Suppressor macrophage (primary cell): ENCODE measurements around the gene CAMK1.

Experiments used
- DNase-seq, 4 experiments: peaks; one replicate each; pipeline ENCODE4 v3.0.0-alpha.2; 2020 to 2022

Gene CAMK1

DNA sequence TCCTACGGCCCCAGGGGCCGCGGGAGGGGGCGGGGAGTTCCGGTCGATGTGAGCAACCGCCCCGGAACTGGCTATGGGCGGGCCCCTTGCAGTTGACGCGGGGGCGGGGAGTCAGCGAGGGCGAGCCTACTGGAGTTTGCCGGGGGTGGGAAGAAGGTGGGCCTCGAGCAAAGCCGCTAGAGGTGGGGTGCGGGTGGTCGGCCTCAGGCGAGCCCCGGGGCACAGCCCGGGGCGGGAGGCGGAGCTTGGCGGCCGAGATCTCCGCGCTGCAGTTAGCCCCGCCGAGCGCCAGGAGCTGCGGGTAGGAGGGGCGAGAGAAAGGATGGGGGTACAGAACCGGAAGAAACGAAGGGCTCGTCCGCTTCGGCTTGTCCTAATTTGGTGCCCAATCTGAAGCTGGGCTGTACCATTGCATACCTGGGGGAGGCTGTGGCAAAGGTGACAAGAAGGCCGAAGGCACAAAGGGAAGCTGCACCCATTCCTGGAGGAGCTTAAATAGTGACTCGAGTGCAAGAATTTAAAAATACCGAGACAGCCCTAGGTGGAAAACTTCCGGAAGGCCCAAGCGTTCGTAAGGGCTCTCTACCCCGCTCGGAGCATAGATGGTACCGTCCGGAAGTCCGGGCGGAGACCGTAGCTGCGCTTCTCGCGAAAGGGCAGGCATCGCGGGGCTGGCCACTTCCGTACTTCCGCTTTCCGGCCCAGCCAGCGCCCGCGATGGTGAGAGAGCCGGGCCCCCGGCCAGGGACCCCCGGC, 22.8 kb upstream of the CAMK1 start, which contains the start of the genes ARPC4 and TADA3:
TSS of gene ARPC4 (plus strand) at position 678 of the 756 bp plus-strand sequence. CDS start at position 718, 40 bp downstream.
TSS of gene TADA3 (minus strand) at position 69 of the 756 bp plus-strand sequence. CDS start 1,007 bp downstream, outside the sequence.
- DNase-seq = peak; percentile 95 to 97 (median 97)

- no peak for DNase-seq
Measured at GRCh38 chr3:9791790-9792404, 22.1 kb upstream of the CAMK1 start.

- no peak for DNase-seq
Measured at GRCh38 chr3:9791127-9791526, 21.4 kb upstream of the CAMK1 start.

- DNase-seq = no peak
Measured at GRCh38 chr3:9787714-9788113, 18.0 kb upstream of the CAMK1 start.

DNA sequence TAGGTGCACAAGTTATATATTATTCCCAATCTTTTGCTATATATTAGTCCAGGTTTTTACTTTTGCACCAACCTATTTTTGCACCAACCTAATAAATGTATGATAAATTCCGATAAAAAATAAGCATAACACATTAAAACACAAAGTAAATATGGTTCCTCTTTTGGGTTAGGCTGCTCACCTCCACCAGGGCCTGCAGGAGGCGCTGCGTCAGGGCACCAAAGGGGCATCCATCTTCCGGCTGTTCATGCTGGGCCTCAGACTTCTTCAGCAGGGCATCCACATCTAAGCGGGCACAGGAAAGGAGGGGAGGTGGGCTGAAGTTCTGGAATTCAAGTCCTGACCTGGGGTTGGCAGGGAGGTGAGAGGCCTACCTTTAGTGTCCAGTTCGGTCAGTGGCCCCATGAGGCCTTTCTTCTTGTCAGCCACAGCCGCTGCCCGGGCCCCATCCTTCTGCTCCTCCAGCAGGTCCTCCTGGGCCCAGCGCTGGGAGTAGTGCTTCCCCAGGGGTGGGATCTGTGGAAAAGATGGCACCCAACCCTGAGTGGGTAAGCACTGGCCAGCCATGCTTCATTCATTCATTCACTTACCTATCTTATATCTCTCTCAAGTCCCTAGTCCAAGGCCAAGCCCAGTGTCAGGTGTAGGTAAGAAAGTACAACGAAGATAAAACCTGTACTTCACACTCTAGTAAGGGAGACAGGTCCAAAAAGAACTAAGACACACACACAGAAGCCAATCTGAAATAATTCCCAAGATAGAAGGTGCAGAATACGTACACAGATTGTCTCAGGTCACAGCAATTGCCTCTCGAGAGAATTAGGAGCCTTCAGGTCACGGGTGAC, 17.3 kb upstream of the CAMK1 start:
- peak in 3 of 4 experiments; percentile 11 to 54 (median 39) for DNase-seq

DNA sequence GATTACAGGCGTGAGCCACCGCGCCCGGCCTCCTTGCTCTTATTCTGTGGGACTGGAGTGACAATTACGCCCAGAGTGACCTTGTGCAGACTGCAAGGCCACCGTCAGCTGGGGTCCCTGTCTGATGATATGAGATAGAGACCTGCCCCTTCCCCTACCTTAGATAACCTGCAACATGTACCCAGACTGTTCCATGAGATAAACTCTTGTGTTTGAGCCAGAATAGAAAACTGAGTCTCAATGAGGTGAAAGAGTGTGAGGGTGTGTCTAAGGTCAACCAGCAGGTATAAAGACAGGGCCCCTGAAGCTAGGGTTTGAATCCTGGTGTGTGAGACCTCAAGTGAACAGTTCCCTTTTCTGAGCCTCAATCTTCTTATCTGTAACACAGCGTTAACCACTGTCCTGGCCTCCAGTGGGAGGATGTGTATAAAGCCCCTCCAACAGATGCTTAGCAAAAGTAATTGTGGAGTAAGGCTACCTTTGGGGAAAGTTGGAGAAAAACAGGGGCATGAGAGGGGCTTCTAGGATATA, 16.5 kb upstream of the CAMK1 start:
- DNase-seq = no peak

- no peak for DNase-seq
Measured at GRCh38 chr3:9785602-9786001, 15.9 kb upstream of the CAMK1 start.

- no peak for DNase-seq
Measured at GRCh38 chr3:9784965-9785364, 15.2 kb upstream of the CAMK1 start.

- DNase-seq = no peak
Measured at GRCh38 chr3:9783954-9784353, 14.2 kb upstream of the CAMK1 start.

- peak in 2 of 4 experiments; percentile 26 to 35 for DNase-seq
Measured at GRCh38 chr3:9782770-9783169, 13.0 kb upstream of the CAMK1 start.

DNA sequence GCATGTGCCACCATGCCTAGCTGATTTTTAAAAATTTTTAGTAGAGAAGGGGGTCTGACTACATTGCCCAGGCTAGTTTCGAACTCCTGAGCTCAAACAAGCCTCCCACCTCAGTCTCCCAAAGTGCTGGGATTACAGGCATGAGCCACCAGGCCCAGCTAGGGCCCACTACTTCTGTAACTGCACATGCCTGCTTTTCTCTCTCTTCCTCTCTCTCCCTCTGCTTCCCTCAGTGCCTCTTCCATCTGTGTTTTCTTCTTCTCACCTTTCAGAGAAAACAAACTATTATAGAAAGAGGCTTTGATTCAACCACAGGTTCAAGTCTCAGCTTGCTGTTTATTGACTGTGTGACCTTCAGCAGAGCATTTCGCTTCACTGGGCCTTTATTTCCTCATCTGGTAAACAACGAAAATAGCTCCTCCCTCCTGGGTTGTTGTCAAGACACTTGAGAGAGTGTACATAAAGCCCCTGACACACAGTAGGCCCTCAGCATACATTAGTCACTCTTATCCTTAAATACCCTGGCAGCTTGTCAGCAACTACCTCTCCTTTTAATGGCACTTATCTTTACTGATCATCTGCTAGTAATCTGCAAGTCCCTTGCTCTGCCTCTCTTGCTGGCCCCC, 12.3 kb upstream of the CAMK1 start:
- peak in 3 of 4 experiments; percentile 35 to 44 (median 39) for DNase-seq

- DNase-seq = peak; percentile 9 to 60 (median 50)
Measured at GRCh38 chr3:9781551-9781950, 11.8 kb upstream of the CAMK1 start.

- DNase-seq = no peak
Measured at GRCh38 chr3:9780910-9781309, 11.2 kb upstream of the CAMK1 start.

DNA sequence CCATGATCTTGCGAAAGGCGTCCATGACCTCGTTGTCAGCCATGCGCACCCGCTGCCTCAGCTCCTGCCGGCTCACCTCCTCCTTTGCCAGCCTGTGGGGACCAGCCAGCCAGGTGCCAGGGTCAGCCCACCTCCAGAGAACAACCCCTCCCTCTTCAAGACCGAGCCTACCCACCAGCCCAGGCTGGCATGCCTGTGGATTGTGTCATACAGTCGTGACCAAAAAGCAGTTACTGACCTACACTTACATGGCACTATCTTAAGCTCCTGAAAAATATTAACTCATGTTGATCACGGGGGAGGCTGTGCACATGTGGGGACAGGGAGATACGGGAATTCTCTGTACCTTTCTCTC, 10.7 kb upstream of the CAMK1 start:
- DNase-seq = peak in 3 of 4 experiments; percentile 22 to 55 (median 45)

- peak; percentile 72 to 85 (median 84) for DNase-seq
Measured at GRCh38 chr3:9779721-9780457, 10.1 kb upstream of the CAMK1 start.

DNA sequence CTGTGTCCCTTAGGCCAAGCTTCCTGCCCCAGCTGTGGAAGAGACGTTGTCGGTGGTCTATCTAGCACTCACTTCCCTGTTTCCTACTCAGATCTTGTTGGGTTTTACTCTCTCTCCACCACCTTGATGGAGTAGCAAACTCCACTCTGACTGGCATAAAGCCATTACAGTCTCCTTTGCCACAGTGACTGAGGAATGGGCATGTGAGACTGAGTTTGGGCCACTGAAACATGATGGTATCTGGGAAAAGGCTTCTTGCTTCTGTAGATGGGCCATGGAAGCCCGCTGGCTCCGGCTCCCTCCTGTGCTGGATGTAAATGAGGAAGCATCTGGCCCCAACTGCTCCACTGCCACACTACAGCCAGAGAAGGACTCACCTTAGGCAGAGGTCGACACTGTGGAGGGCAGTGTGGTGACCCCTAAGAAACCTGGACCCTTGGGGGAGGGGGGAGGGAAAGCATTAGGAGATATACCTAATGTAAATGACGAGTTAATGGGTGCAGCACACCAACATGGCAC, 9.4 kb upstream of the CAMK1 start:
- peak; percentile 27 to 55 (median 42) for DNase-seq

GRCh38 chr3:9778143-9779074, 8.7 kb upstream of the CAMK1 start:
- peak; percentile 70 to 90 (median 84) for DNase-seq

- peak in 2 of 4 experiments; percentile 49 to 66 for DNase-seq
Measured at GRCh38 chr3:9777694-9778021, 7.9 kb upstream of the CAMK1 start.

DNA sequence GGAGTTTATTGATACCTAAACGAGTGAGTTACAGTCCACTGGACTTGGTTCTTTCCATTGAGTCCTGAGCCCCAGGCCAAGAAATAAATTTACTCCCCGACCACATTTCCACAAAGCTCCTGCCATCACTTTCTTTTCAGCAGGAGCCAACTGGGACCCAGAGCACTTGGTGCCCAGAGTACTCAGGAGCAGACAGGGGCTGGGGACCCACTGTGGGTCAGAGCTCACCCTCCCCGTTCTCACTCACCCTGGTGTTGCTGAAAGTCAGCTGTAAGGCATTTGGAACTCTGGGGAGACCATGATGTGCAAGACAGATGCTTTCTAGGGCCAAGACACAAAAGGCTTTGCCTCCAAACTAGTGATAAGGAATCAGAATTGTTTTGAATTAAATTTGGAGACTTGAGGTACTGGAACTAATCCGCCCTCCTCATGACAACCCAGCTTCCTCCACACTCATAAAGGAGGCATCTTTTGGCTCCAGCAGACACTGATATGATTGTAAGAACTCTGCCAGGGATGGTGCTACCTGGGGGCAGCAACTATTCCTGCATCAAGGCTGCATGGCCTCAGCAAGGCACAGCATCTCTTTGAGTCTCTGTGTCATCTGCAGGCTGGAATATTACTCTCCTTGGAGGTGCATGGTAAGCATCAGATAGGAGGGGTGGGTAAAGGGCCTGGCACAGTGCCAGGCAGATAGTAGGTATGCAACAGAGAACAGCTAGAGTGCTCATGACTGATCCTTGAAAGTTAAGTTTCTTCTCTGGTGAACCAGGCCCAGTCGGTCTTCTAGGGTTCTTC, 7.3 kb upstream of the CAMK1 start:
- peak in 2 of 4 experiments; percentile 27 to 71 for DNase-seq
